H1 (cell line): ENCODE results near the gene EEF2K. TPM values are rescaled to one million over a fixed set of nuclear protein-coding genes. Genes with fewer than 3 reads are reported as not detected.

Source experiments
- SIN3A ChIP-seq, 2 experiments: IDR thresholded peaks in 1 of 2; conservative IDR thresholded peaks in 1 of 2; 2 replicates each; pipeline ENCODE4 v1.6.1; 2011 to 2012; ENCODE audit warnings: low read length in 2 of 2, improper control_type of control experiment in 1 of 2, low read depth in 1 of 2, mild to moderate bottlenecking in 1 of 2
- TBP ChIP-seq: IDR thresholded peaks from 2 replicates; pipeline ENCODE4 v1.6.1; 2011; ENCODE audit warnings: low read depth, low read length, improper control_type of control experiment
- polyA plus RNA-seq, 7 experiments: library from polyadenylated mRNA; depleted of rRNA in 3 of 7; stranded (reverse) in 5 of 7; unstranded in 2 of 7; fragments of >200 nt in 5 of 7; fragments of 200-250 nt in 2 of 7; gene quantifications; 1 replicate in 5 of 7; 2 replicates in 1 of 7; 4 replicates in 1 of 7; pipeline versions ENCODE4 v1.2.1 to v1.2.3, GENCODE V29; 2011 to 2013; ENCODE audit warnings: missing spikeins in 2 of 7, mixed read lengths in 2 of 7
- total RNA-seq: library from RNA; stranded (reverse); fragmentation: NEBNext Ultra II Directional; extraction: Animal tissue kit (Norgen Biotek cat#: 25700); gene quantifications from 2 replicates; pipeline ENCODE4 v1.2.1, GENCODE V29; 2021

The EEF2K gene
- total and polyA plus RNA-seq, 2 of the 8 experiments (the other 6 are each of a cell fraction or from before 2014, with no cell fraction given): 14.9 to 30.2 TPM

GRCh38 chr16:22188595-22189442 is 17.3 kb upstream of the EEF2K start (continued):
- TF ChIP-seq SIN3A (conservative IDR thresholded peaks at IDR 0.05 in 1 of 2, IDR thresholded peaks at IDR 0.05 in 1 of 2; ENCODE audit: low read depth in 1 of 2, low read length in 2 of 2): 0 out of 4 replicates have a peak, but pooled peaks of 1 of the 2 experiments have one; percentile 54
- TF ChIP-seq TBP: peak; percentile 31; the same call in 1 of the 2 replicates
